Neural progenitor cell (in vitro differentiated cells): ENCODE data around the gene UPF3B.

Experiments
- EZH2 ChIP-seq: fragments of 200-600 bp; sonication (generic); IDR thresholded peaks from 2 replicates; pipeline ENCODE4 v1.6.1; 2017; ENCODE audit warnings: antibody characterized with exemption, mild to moderate bottlenecking, moderate library complexity
- TF ChIP-seq, protein P1 (sequence below): fragments of 200-600 bp; sonication (generic); IDR thresholded peaks from 2 replicates; pipeline ENCODE4 v1.5.1; 2017; ENCODE audit warnings: antibody characterized with exemption, mild to moderate bottlenecking

DNA sequence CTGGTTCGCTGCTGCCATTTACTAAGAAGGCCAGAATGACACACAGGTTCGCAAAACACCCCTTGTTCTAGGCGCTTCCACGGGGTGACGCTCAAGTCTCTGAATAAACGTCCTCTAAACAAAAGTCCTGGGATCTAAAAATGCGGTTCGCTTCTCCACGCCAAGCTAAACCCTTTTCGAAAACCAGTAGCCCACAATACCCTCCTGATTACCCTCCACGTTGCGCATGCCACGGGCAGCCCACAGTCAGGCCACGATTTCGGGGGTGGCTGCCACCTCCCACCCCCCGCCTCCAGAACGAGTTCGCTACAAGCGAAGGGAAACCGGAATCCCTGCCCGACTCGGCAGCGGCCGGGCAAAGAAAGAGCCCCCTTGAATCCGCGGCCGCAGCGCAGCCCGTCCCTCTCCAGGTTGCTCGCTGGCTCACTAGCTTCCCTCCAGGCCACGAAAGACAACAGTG lies 61.8 kb downstream of the UPF3B start:
- TF ChIP-seq, protein P1, sequence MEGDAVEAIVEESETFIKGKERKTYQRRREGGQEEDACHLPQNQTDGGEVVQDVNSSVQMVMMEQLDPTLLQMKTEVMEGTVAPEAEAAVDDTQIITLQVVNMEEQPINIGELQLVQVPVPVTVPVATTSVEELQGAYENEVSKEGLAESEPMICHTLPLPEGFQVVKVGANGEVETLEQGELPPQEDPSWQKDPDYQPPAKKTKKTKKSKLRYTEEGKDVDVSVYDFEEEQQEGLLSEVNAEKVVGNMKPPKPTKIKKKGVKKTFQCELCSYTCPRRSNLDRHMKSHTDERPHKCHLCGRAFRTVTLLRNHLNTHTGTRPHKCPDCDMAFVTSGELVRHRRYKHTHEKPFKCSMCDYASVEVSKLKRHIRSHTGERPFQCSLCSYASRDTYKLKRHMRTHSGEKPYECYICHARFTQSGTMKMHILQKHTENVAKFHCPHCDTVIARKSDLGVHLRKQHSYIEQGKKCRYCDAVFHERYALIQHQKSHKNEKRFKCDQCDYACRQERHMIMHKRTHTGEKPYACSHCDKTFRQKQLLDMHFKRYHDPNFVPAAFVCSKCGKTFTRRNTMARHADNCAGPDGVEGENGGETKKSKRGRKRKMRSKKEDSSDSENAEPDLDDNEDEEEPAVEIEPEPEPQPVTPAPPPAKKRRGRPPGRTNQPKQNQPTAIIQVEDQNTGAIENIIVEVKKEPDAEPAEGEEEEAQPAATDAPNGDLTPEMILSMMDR = no peak
- TF ChIP-seq EZH2 = no peak
